BJ (cell line): ENCODE measurements around the gene TMIGD3. TPM values are rescaled to one million over a fixed set of nuclear protein-coding genes. Genes with fewer than 3 reads are reported as not detected.

ENCODE experiments used
- CTCF ChIA-PET: fragments of 350-600 bp; formaldehyde crosslinking; extraction: SDS; loops from one replicate; lab custom pipeline; 2021; ENCODE audit warnings: antibody characterized with exemption, inconsistent platforms; lab: Yijun Ruan, JAX
- POLR2A ChIA-PET: fragments of 300-600 bp; sonication (Branson Sonifier 250); formaldehyde crosslinking; extraction: SDS; loops from one replicate; lab custom pipeline; 2021; ENCODE audit warnings: antibody characterized with exemption; lab: Charles Lee
- DNase-seq: peaks from one replicate; pipeline ENCODE4 v3.0.0-alpha.2; 2011; ENCODE audit warnings: low read depth
- H3K27me3 ChIP-seq: 2 replicates; pipeline ENCODE4 v1.6.0; 2011; ENCODE audit warnings: low read length; ENCODE audit not compliant: control insufficient read depth, insufficient read depth
- H3K36me3 ChIP-seq: 2 replicates; pipeline ENCODE4 v1.5.1; 2011; ENCODE audit warnings: low read length; ENCODE audit not compliant: control insufficient read depth, insufficient read depth
- H3K4me3 ChIP-seq: 2 replicates; pipeline ENCODE4 v1.5.1; 2011; ENCODE audit warnings: low read depth, mild to moderate bottlenecking, control low read depth, low read length
- CTCF ChIP-seq: IDR thresholded peaks from 2 replicates; pipeline ENCODE4 v1.5.1; 2011; ENCODE audit warnings: low read depth, mild to moderate bottlenecking, control low read depth, inconsistent platforms, low read length, moderate library complexity; ENCODE audit not compliant: insufficient read depth
- polyA plus RNA-seq: library from polyadenylated mRNA; depleted of rRNA; stranded (reverse); fragments of >200 nt; gene quantifications from 2 replicates; pipeline ENCODE4 v1.2.3, GENCODE V29; 2011

The TMIGD3 gene
- polyA plus RNA-seq, 1 experiment, result not detected

GRCh38 chr1:111471538-111471937 lies 31.9 kb downstream of the TMIGD3 start:
- CTCF ChIA-PET, result interaction anchor here (0.6 kb wide), 1 partner anchor 270 kb away, joined by 4 read pairs; no protein-coding TSS in a partner anchor
- Histone ChIP-seq H3K27me3 (no peaks in the 10 kb centered on the region), H3K4me3 (no peak overlapping the region), H3K36me3 (no peaks in the 10 kb centered on the region)
- no peak for DNase-seq
- no peak for TF ChIP-seq CTCF
- POLR2A ChIA-PET, result no interaction called here

- H3K4me3 ChIP-seq, result no peak overlapping the region
- TF ChIP-seq CTCF, result no peak
Measured at GRCh38 chr1:111471012-111471411, 32.4 kb downstream of the TMIGD3 start.

GRCh38 chr1:111470596-111470995 lies 32.8 kb downstream of the TMIGD3 start:
- H3K4me3 ChIP-seq, result no peak overlapping the region
- CTCF ChIA-PET, result no interaction called here
- TF ChIP-seq CTCF, result no peak
- no peak for DNase-seq
- no peaks in the 10 kb centered on the region for H3K27me3 ChIP-seq
- POLR2A ChIA-PET, result no interaction called here
- no peaks in the 10 kb centered on the region for H3K36me3 ChIP-seq

More at GRCh38 chr1:111471012-111471411, 32.4 kb downstream of the TMIGD3 start:
- H3K27me3 ChIP-seq, result no peaks in the 10 kb centered on the region
- no peak for DNase-seq
- H3K36me3 ChIP-seq, result no peaks in the 10 kb centered on the region
- ChIA-PET CTCF (interaction anchor here (0.6 kb wide), 1 partner anchor 271 kb away, joined by 4 read pairs; no protein-coding TSS in a partner anchor), POLR2A (no interaction called here)

GRCh38 chr1:111469539-111469938 lies 33.9 kb downstream of the TMIGD3 start:
- CTCF ChIA-PET, result no interaction called here
- no peak overlapping the region for H3K4me3 ChIP-seq
- H3K27me3 ChIP-seq, result no peaks in the 10 kb centered on the region
- H3K36me3 ChIP-seq, result no peaks in the 10 kb centered on the region
- no peak for TF ChIP-seq CTCF
- POLR2A ChIA-PET, result no interaction called here
- DNase-seq, result no peak

- TF ChIP-seq CTCF, result no peak
- Histone ChIP-seq H3K36me3 (no peaks in the 10 kb centered on the region), H3K4me3 (no peak overlapping the region), H3K27me3 (no peaks in the 10 kb centered on the region)
- ChIA-PET CTCF (no interaction called here), POLR2A (no interaction called here)
- DNase-seq, result no peak
Measured at GRCh38 chr1:111468717-111469100, 34.7 kb downstream of the TMIGD3 start.
